Bronchial epithelial cell (primary cell): ENCODE results near the gene FAM53A. TPM values are rescaled to one million over a fixed set of nuclear protein-coding genes. Genes with fewer than 3 reads are reported as not detected.

Source experiments
- DNase-seq: peaks from one replicate; pipeline ENCODE4 v3.0.0-alpha.2; 2010; ENCODE audit warnings: low read depth
- FAIRE-seq: peaks from 2 replicates; lab custom pipeline; 2011; peaks lifted over from hg19 to GRCh38; lab: Jason Lieb, UNC
- H3K27me3 ChIP-seq: 2 replicates; pipeline ENCODE4 v1.5.1; 2011; ENCODE audit warnings: low read length; ENCODE audit not compliant: control insufficient read depth, insufficient read depth
- H3K36me3 ChIP-seq: 2 replicates; pipeline ENCODE4 v1.5.1; 2011; ENCODE audit warnings: low read length; ENCODE audit not compliant: control insufficient read depth, insufficient read depth
- H3K4me3 ChIP-seq: 2 replicates; pipeline ENCODE4 v1.5.1; 2011; ENCODE audit warnings: mild to moderate bottlenecking, low read depth, low read length, control low read depth
- total RNA-seq: library from RNA; depleted of rRNA; stranded (reverse); fragments of >200 nt; gene quantifications from 2 replicates; pipeline ENCODE4 v1.2.1, GENCODE V29; 2014
- TF ChIP-seq, protein P1 (sequence below): IDR thresholded peaks from 2 replicates; pipeline ENCODE4 v1.5.1; 2011; ENCODE audit warnings: mild to moderate bottlenecking, moderate library complexity, low read length, control low read depth, inconsistent platforms; ENCODE audit not compliant: insufficient read depth, severe bottlenecking

The FAM53A gene
- total RNA-seq, 1 donor from 2014 or later = 0.79 TPM

DNA sequence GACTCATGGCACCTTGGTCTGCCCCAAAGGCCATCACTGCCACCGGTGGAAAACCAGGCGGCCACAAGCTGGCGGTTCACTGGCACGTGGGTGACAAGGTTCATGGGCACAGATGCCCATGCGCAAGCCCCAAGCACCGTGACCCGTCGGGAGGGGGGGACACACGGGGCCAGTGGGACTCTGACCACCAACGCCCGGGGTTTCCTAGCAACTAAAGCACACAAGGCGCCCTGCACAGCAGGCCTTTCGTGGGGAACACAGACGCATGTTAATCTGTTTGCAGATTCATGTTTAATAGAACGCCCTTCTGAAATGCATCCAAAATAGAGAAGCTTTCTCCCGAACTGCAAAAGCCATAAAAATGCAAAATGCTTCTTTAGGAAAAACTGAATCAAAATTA, 43.9 kb downstream of the FAM53A start:
- TF ChIP-seq, protein P1, sequence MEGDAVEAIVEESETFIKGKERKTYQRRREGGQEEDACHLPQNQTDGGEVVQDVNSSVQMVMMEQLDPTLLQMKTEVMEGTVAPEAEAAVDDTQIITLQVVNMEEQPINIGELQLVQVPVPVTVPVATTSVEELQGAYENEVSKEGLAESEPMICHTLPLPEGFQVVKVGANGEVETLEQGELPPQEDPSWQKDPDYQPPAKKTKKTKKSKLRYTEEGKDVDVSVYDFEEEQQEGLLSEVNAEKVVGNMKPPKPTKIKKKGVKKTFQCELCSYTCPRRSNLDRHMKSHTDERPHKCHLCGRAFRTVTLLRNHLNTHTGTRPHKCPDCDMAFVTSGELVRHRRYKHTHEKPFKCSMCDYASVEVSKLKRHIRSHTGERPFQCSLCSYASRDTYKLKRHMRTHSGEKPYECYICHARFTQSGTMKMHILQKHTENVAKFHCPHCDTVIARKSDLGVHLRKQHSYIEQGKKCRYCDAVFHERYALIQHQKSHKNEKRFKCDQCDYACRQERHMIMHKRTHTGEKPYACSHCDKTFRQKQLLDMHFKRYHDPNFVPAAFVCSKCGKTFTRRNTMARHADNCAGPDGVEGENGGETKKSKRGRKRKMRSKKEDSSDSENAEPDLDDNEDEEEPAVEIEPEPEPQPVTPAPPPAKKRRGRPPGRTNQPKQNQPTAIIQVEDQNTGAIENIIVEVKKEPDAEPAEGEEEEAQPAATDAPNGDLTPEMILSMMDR = no peak
- DNase-seq = no peak
- Histone ChIP-seq H3K27me3 (no peaks in the 10 kb centered on the region), H3K4me3 (no peak overlapping the region), H3K36me3 (no peaks in the 10 kb centered on the region)
- FAIRE-seq = no peak

DNA sequence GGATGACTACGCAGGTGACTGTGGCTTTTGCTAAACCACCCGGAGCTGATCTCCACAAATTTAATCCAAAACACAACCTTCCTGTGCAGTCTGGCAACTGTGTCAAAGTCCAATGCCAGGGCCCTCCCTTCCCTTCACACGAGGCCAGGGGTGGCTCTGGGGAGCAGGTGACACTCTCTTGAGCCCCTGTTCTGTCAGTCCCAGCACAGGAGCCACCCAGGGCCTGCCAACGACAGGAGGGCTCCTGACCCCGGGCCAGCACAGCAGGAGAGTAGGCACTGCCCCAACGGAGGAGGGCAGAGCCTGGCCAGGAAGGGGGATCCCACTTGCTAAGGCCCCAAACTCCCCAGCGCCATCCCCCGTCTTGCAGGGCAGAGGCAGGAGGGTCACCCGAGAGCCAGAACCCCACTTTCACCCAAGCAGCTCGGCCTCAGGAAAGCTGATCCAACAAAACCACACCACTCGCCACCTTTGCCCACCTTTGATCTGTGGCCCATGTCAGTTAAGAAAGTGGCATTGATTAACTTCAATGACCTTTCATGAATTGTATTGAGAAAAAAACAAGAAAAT, 44.7 kb downstream of the FAM53A start:
- FAIRE-seq (no peak), DNase-seq (no peak)
- Histone ChIP-seq H3K4me3 (no peak overlapping the region), H3K36me3 (no peaks in the 10 kb centered on the region), H3K27me3 (no peaks in the 10 kb centered on the region)
- TF ChIP-seq, protein P1 = no peak

DNA sequence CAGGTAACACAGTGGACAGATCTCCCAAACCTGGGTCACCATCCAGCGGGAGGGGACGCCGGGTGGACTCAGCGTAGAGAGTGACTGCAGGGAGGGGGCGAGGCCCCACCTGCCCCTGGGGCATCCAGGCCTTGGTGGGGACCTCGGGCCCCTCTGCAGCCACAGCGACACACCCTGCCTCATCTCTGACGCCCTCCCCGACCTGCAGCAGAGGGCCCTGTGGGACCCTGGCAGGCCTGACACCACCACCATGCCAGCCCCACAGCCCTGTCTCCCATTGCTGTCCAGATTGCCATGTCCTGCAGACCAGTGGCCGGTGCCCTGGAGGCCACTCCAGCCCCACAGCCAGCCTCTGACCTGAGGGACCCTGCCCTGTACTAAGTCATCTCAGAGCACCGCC, 45.2 kb downstream of the FAM53A start:
- no peak for FAIRE-seq
- no peak for DNase-seq
- Histone ChIP-seq H3K4me3 (no peak overlapping the region), H3K36me3 (no peaks in the 10 kb centered on the region), H3K27me3 (no peaks in the 10 kb centered on the region)
- TF ChIP-seq, protein P1 = no peak

DNA sequence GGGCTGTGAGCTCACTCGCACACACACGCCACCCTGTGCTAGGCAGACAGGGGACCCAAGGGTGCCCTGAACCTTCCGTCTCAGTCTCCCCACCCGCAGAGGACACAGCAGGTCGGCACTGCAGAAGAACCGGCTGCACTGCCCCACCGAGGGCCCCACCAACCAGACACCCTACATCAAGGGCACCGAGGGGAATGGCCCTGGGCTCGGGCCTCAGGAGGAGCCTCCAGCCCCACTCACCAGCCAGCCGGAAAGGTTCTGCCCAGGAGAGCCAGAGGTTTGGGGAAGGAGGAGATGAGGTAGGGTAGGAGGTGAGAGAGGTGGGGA, 45.9 kb downstream of the FAM53A start:
- no peak for FAIRE-seq
- no peak for DNase-seq
- TF ChIP-seq, protein P1 = no peak

DNA sequence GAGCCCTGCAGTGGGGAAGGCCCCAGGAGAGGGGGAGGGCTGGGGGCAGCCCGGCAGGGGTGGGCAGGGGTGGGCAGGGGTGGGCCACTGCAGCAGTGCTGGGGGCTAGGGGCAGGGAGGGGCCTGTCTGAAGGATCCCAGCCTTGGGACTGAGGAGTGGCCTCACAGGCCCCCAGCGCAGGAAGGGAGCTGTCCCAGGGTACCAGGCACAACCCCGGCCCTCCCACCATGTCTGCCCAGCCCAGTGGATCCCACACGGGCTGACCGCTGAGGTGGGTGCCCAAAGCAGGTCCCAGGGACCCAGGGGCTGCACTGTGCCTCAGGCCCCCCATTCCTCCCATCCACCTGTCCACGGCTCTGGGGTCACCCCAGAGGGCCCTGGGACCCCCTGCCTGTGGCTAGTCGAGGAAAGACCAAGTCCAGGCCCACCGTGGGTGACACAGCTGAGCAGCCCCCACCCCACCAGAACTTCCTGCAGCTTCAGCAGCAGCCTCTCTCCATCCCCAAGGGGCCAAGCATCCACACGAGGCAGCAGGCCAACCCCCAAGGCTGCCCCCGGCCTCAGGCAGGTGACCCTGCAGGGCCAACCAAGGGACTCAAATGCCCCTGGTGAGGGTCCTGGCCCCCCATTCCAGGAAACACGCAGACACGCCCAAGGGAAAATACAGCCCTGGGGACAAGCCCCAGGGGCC, 46.4 kb downstream of the FAM53A start:
- TF ChIP-seq, protein P1 = no peak
- no peaks in the 10 kb centered on the region for H3K36me3 ChIP-seq
- no peaks in the 10 kb centered on the region for H3K27me3 ChIP-seq
- FAIRE-seq (no peak), DNase-seq (no peak)
- H3K4me3 ChIP-seq = no peak overlapping the region

More for the DNA sequence above, 45.9 kb downstream of the FAM53A start:
- Histone ChIP-seq H3K4me3 (no peak overlapping the region), H3K36me3 (no peaks in the 10 kb centered on the region), H3K27me3 (no peaks in the 10 kb centered on the region)
